Measurements from ENCODE around the gene RASA3.

The RASA3 gene

GRCh38 chr13:114063545-114064449, 68.6 kb downstream of the RASA3 start:
- peak; percentile 48 for DNase-seq

GRCh38 chr13:114062754-114063153, 69.7 kb downstream of the RASA3 start:
- peak; percentile 56 for DNase-seq

DNA sequence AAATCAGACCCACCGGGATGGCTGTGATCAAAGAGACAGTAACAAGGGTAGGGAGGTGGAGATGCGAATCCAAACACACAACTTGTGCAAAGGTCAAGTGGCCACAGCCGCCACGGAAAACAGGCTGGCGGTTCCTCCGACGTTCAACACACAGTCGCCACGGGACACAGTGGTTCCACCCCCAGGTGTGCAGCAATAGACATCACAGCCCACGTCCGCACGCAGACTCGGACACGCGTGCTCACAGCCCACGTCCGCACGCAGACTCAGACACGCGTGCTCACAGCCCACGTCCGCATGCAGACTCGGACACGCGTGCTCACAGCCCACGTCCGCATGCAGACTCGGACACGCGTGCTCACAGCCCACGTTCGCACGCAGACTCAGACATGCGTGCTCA, 70.1 kb downstream of the RASA3 start:
- no peak for DNase-seq

GRCh38 chr13:114061744-114062143, 70.7 kb downstream of the RASA3 start:
- no peak for DNase-seq

- DNase-seq = no peak
Observed at GRCh38 chr13:114061047-114061446, 71.4 kb downstream of the RASA3 start.

GRCh38 chr13:114059946-114060860, 72.2 kb downstream of the RASA3 start:
- DNase-seq = no peak

DNA sequence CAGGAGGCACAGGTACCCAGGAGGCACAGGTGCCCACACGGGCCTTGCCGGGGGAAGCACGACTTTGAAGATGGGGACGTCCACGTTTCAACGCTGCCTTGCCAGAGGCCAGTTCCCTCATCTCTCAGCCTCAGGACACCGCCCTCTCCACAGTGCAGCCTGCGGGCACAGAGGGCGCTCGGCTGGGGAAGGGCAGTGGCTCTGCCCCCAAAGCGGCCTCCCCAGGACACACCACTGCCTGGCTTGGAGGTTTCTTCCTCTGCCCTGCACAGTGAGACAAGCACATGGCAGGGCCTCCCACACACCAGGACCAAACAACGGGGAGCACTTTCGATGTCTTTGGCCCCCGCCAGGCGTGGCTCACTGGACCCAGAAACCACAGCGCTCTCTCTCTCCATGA, 73.0 kb downstream of the RASA3 start:
- DNase-seq = no peak

DNA sequence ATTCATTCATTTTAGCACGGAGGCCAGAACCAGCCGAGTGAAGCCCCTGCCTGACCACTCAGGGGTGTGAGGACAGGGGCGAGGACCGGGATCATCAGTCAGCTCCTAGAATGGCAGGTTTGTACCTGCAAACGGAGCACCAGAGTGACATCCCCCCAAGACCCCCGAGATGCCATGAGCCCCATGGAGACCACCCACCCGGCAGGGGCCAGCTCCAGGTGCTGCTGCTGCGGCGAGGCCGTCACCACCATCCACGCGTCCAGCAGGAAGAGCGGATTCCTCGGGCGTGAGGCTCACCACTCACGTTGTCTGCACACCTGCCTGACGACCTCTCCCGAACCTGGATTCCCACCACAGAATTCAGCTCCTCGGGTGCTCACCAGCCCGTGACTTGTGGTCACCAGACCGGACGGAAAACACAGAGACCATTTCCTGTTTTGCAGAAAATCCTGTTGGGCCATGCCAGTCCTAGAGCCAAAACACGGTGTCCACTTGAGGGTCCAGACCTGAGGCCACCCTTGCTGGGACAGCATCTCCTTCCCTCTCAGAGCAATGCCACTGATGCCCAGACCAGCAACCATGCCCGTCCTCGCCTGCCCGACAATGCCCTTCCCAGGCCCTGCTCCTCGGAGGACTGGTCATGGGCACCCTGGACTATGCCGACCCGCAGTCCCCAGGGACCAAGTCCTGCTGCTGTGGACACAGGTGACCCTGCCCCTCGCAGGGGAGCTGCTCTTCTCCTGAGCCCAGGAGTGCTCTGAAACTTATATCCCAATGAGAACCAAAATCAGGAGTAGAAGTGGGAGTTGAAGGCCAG, 74.2 kb downstream of the RASA3 start:
- no peak for DNase-seq

GRCh38 chr13:114057166-114058050, 75.0 kb downstream of the RASA3 start:
- DNase-seq = peak; percentile 72

GRCh38 chr13:114056205-114057013, 76.0 kb downstream of the RASA3 start:
- DNase-seq = peak; percentile 61

DNA sequence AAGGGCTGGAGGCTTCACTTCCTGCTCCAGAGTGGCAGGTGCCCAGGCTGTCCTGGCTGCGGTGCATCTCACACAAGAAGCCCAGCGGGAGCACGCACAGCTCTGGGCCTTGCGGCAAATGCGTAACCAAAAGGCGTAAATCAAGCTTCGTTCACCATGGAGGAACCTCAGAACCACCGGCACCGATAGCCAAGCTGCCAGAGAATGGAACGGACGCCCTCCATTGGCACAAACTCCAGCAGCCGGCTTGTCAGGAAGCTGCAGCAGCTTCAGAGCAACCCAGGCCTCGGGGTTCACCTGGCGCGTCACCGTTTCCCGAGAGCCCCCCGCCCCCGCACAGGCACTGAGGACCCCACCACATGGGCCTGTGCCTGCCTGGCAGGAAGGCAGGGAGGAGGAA, 76.7 kb downstream of the RASA3 start:
- DNase-seq = no peak

- DNase-seq = no peak
Observed at GRCh38 chr13:114054830-114055439, 77.5 kb downstream of the RASA3 start.

DNA sequence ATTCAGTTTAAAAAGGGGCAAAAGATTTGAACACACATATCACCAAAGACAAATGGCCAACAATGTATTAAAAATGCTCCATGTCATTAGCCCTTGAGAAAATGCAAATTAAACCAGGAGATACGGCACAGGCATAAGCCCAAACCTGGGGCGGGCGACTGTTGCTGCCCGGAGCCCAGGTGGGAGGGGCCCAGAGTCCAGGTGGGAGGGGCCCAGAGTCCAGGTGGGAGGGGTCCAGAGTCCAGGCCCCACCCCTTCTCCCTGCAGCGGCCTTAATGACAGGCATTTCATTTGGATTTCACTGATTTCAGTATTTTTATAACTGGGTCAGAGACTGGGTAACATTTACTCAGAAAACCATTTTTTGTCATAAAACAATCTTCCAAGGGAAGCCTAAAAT, 78.2 kb downstream of the RASA3 start:
- peak; percentile 38 for DNase-seq

DNA sequence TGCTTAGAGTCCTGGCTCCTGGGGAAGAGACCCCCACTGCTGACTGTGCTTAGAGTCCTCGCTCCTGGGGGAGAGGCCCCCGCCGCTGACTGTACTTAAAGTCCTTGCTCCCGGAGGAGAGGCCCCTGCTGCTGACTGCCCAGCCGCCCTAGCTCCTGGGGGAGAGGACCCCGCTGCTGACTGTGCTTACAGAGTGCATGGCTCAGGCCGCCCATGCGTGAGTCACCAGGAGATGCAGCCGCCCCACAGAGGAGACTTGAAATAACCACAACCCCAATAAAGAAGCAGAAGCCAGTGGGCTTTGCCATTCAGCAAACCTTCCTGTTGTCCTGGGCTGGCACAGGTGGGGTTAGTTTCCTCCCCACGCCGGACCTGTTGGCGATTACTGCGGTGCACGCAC, 79.4 kb downstream of the RASA3 start:
- peak; percentile 72 for DNase-seq

- DNase-seq = no peak
Observed at GRCh38 chr13:114050536-114051450, 81.6 kb downstream of the RASA3 start.

- DNase-seq = no peak
Observed at GRCh38 chr13:114049626-114050101, 82.8 kb downstream of the RASA3 start.

GRCh38 chr13:114049026-114049425, 83.4 kb downstream of the RASA3 start:
- DNase-seq = peak; percentile 36

DNA sequence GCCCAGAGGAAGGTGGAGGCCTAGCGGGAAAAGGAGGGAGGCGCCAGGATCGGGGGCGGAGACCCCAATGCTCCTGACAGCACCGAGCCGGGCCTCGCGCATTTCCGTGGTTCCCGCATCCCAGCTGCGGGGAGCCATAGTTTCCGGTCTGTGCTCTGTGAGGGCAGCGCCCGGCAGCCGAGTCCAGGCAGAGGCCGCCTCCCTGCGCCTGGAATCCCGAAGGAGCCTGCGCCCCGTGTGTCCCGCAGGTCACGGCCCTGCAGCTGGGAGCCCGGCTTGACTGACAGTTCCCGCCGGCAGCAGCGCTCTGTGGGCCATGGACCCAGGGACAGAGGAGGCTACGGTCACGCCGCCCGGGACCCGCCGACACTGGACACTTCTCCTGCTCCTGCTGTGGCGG, 84.0 kb downstream of the RASA3 start:
- DNase-seq = no peak

GRCh38 chr13:114047358-114047881, 85.0 kb downstream of the RASA3 start:
- DNase-seq = no peak

Measured in hematopoietic multipotent progenitor cell treated with erythropoietin and hydrocortisone succinate and interleukin-3 and kit ligand, for 4 days (in vitro differentiated cells).